H1 (cell line): ENCODE data around the gene TRABD2B. TPM values are rescaled to one million over a fixed set of nuclear protein-coding genes. Genes with fewer than 3 reads are reported as not detected.

Experiments
- CTCF ChIA-PET: fragments of 300-600 bp; sonication (Branson Sonifier 250); formaldehyde crosslinking; loops from one replicate; lab custom pipeline; 2021; ENCODE audit not compliant: partially characterized antibody; lab: Charles Lee
- POLR2A ChIA-PET: fragments of 300-600 bp; sonication (Branson Sonifier 250); formaldehyde crosslinking; loops from one replicate; lab custom pipeline; 2021; ENCODE audit warnings: inconsistent platforms; ENCODE audit not compliant: partially characterized antibody; lab: Charles Lee
- DNase-seq, 2 experiments: peaks; one replicate each; pipeline versions ENCODE4 v3.0.0 to v3.0.0-alpha.2; 2010 to 2022; ENCODE audit warnings: low spot score in 2 of 2, low read depth in 1 of 2, mixed read lengths in 1 of 2
- FAIRE-seq: peaks from 2 replicates; lab custom pipeline; 2011; peaks lifted over from hg19 to GRCh38; lab: Jason Lieb, UNC
- H2AFZ ChIP-seq: 2 replicates; pipeline ENCODE4 v1.8.1; 2012; ENCODE audit warnings: low read length, inconsistent platforms
- H2AK5ac ChIP-seq: 2 replicates; pipeline ENCODE4 v1.6.1; 2013; ENCODE audit warnings: low read depth, low read length
- H2BK120ac ChIP-seq: replicated peaks from 2 replicates; pipeline ENCODE3; 2013; ENCODE audit warnings: low read depth, low read length, inconsistent platforms
- H2BK12ac ChIP-seq: 2 replicates; pipeline ENCODE4 v1.6.1; 2013; ENCODE audit warnings: low read depth, low read length
- H2BK15ac ChIP-seq: 2 replicates; pipeline ENCODE4 v1.6.1; 2013; ENCODE audit warnings: low read length
- H2BK20ac ChIP-seq: 2 replicates; pipeline ENCODE4 v1.6.1; 2013; ENCODE audit warnings: low read length
- H2BK5ac ChIP-seq: 2 replicates; pipeline ENCODE4 v1.6.1; 2013; ENCODE audit warnings: low read depth, low read length
- H3K14ac ChIP-seq: 2 replicates; pipeline ENCODE4 v1.6.1; 2013; ENCODE audit warnings: inconsistent platforms; ENCODE audit not compliant: insufficient read length
- H3K18ac ChIP-seq: 2 replicates; pipeline ENCODE4 v1.6.1; 2013; ENCODE audit warnings: low read length; ENCODE audit errors: extremely low read depth
- H3K23ac ChIP-seq: 2 replicates; pipeline ENCODE4 v1.6.1; 2013; ENCODE audit warnings: inconsistent platforms; ENCODE audit not compliant: insufficient read length
- H3K23me2 ChIP-seq: 2 replicates; pipeline ENCODE4 v1.6.1; 2013; ENCODE audit warnings: low read depth, low read length
- H3K27ac ChIP-seq: 2 replicates; pipeline ENCODE4 v1.6.1; 2011; ENCODE audit warnings: low read depth, low read length, inconsistent platforms
- H3K27me3 ChIP-seq, 4 experiments: replicated peaks in 1 of 4; 1 replicate in 1 of 4; 2 replicates in 3 of 4; pipeline versions ENCODE4 v1.6.1 to v1.8.1; 2011 to 2013; ENCODE audit warnings: low read length in 3 of 4, mild to moderate bottlenecking in 3 of 4, inconsistent platforms in 2 of 4, mixed read lengths in 2 of 4, moderate library complexity in 1 of 4; ENCODE audit not compliant: control insufficient read depth in 3 of 4, insufficient read depth in 3 of 4; ENCODE audit errors: extremely low read depth in 1 of 4
- H3K36me3 ChIP-seq, 4 experiments: 2 replicates each; pipeline versions ENCODE4 v1.6.1 to v1.8.1; 2011 to 2013; ENCODE audit warnings: mild to moderate bottlenecking in 4 of 4, low read length in 3 of 4, moderate library complexity in 2 of 4, control low read depth in 1 of 4, inconsistent platforms in 1 of 4; ENCODE audit not compliant: insufficient read depth in 4 of 4, control insufficient read depth in 2 of 4
- H3K4ac ChIP-seq: replicated peaks from 2 replicates; pipeline ENCODE3; 2013; ENCODE audit warnings: low read length, low read depth, mixed read lengths, inconsistent platforms; ENCODE audit not compliant: insufficient read length
- H3K4me1 ChIP-seq, 4 experiments: replicated peaks in 1 of 4; 1 replicate in 1 of 4; 2 replicates in 3 of 4; pipeline versions ENCODE4 v1.6.1 to v1.8.1; 2011 to 2013; ENCODE audit warnings: low read length in 3 of 4, inconsistent platforms in 2 of 4, mixed read lengths in 1 of 4; ENCODE audit not compliant: insufficient read depth in 4 of 4, control insufficient read depth in 3 of 4
- H3K4me2 ChIP-seq, 2 experiments: 2 replicates each; pipeline versions ENCODE4 v1.6.1 to v1.8.1; 2011 to 2013; ENCODE audit warnings: low read depth in 2 of 2, low read length in 2 of 2, control low read depth in 1 of 2, inconsistent platforms in 1 of 2, mild to moderate bottlenecking in 1 of 2; ENCODE audit not compliant: insufficient read depth in 1 of 2
- H3K4me3 ChIP-seq, 4 experiments: fragments of 200-600, 300-600 bp in 1 of 4; sonication (generic), shearing (Covaris generic), sonication (Bioruptor Twin) in 1 of 4; 2 replicates each; pipeline versions ENCODE4 v1.5.1 to v1.8.1; 2011 to 2016; ENCODE audit warnings: low read length in 4 of 4, low read depth in 3 of 4, control low read depth in 2 of 4, inconsistent platforms in 2 of 4, mild to moderate bottlenecking in 2 of 4, mixed read lengths in 1 of 4, moderate library complexity in 1 of 4; ENCODE audit not compliant: insufficient read depth in 2 of 4; ENCODE audit errors: extremely low read depth in 1 of 4
- H3K56ac ChIP-seq: replicated peaks from 2 replicates; pipeline ENCODE3; 2013; ENCODE audit warnings: low read depth, mild to moderate bottlenecking, mixed read lengths, low read length, inconsistent platforms; ENCODE audit not compliant: insufficient read length
- H3K79me1 ChIP-seq: 2 replicates; pipeline ENCODE4 v1.6.1; 2013; ENCODE audit warnings: low read depth, low read length, control low read depth
- H3K79me2 ChIP-seq, 2 experiments: 2 replicates each; pipeline versions ENCODE4 v1.6.1 to v1.8.1; 2012 to 2013; ENCODE audit warnings: low read length in 2 of 2, mild to moderate bottlenecking in 2 of 2, inconsistent platforms in 1 of 2; ENCODE audit not compliant: insufficient read depth in 2 of 2, control insufficient read depth in 1 of 2
- H3K9ac ChIP-seq, 4 experiments: replicated peaks in 1 of 4; 1 replicate in 1 of 4; 2 replicates in 3 of 4; pipeline versions ENCODE4 v1.6.1 to v1.8.1; 2011 to 2013; ENCODE audit warnings: low read depth in 3 of 4, low read length in 3 of 4, control low read depth in 2 of 4, mild to moderate bottlenecking in 2 of 4, moderate library complexity in 2 of 4, inconsistent platforms in 1 of 4; ENCODE audit errors: extremely low read depth in 1 of 4
- H3K9me3 ChIP-seq, 2 experiments: 2 replicates each; pipeline versions ENCODE4 v1.6.1 to v1.8.1; 2012 to 2013; ENCODE audit warnings: mild to moderate bottlenecking in 2 of 2, moderate library complexity in 2 of 2, control low read depth in 1 of 2, inconsistent platforms in 1 of 2, low read depth in 1 of 2, low read length in 1 of 2, mixed read lengths in 1 of 2; ENCODE audit not compliant: insufficient read depth in 2 of 2
- H4K20me1 ChIP-seq, 2 experiments: replicated peaks in 1 of 2; 2 replicates each; pipeline versions ENCODE3 to v1.8.1; 2011 to 2013; ENCODE audit warnings: inconsistent platforms in 2 of 2, low read length in 2 of 2, mild to moderate bottlenecking in 1 of 2; ENCODE audit not compliant: insufficient read depth in 2 of 2, control insufficient read depth in 1 of 2
- H4K5ac ChIP-seq: 2 replicates; pipeline ENCODE4 v1.6.1; 2013; ENCODE audit warnings: low read length, low read depth, mixed read lengths, inconsistent platforms; ENCODE audit not compliant: insufficient read length
- H4K8ac ChIP-seq: 2 replicates; pipeline ENCODE4 v1.8.0; 2013; ENCODE audit warnings: mild to moderate bottlenecking, moderate library complexity, low read length, inconsistent platforms; ENCODE audit not compliant: insufficient read depth; ENCODE audit errors: extremely low read depth
- H4K91ac ChIP-seq: replicated peaks from 2 replicates; pipeline ENCODE3; 2013; ENCODE audit warnings: low read length, mixed read lengths, inconsistent platforms; ENCODE audit not compliant: insufficient read length
- KDM4A ChIP-seq: IDR thresholded peaks from one replicate; pipeline ENCODE4 v1.7.1; 2012; ENCODE audit warnings: low read depth, mild to moderate bottlenecking, moderate library complexity, low read length, inconsistent platforms; ENCODE audit not compliant: severe bottlenecking
- RNF2 ChIP-seq: fragments of 200-900, 300-1000 bp; sonication (generic); IDR thresholded peaks from 2 replicates; pipeline ENCODE4 v1.7.1; 2016; ENCODE audit warnings: borderline replicate concordance, low read depth, mild to moderate bottlenecking, antibody characterized with exemption, low read length; ENCODE audit not compliant: poor library complexity, severe bottlenecking; ENCODE audit errors: missing control alignments
- WGBS, 2 experiments: shearing (Covaris generic) in 1 of 2; methylation state at CpG; one replicate each; pipeline versions ENCODE4 v1.1.6 to v1.1.7; 2013 to 2015; ENCODE audit warnings: low lambda C conversion rate in 2 of 2, mixed read lengths in 2 of 2, inconsistent platforms in 1 of 2, low coverage in 1 of 2, missing lambda C conversion rate in 1 of 2; ENCODE audit not compliant: insufficient replicate concordance in 2 of 2, insufficient coverage in 1 of 2, insufficient read length in 1 of 2; ENCODE audit errors: extremely low coverage in 1 of 2, missing lambda C conversion rate in 1 of 2; 5-methylcytosine and 5-hydroxymethylcytosine counted together
- polyA plus RNA-seq, 7 experiments: library from polyadenylated mRNA; depleted of rRNA in 3 of 7; stranded (reverse) in 5 of 7; unstranded in 2 of 7; fragments of >200 nt in 5 of 7; fragments of 200-250 nt in 2 of 7; gene quantifications; 1 replicate in 5 of 7; 2 replicates in 1 of 7; 4 replicates in 1 of 7; pipeline versions ENCODE4 v1.2.1 to v1.2.3, GENCODE V29; 2011 to 2013; ENCODE audit warnings: missing spikeins in 2 of 7, mixed read lengths in 2 of 7
- total RNA-seq: library from RNA; stranded (reverse); fragmentation: NEBNext Ultra II Directional; extraction: Animal tissue kit (Norgen Biotek cat#: 25700); gene quantifications from 2 replicates; pipeline ENCODE4 v1.2.1, GENCODE V29; 2021

TRABD2B gene
- total and polyA plus RNA-seq, 2 of the 8 experiments (the other 6 are each of a cell fraction or from before 2014, with no cell fraction given): 0.95 to 3.4 TPM

- FAIRE-seq (no peak), DNase-seq (no peak)
- H4K20me1 ChIP-seq: no peaks in the 10 kb centered on the region
- H3K9ac ChIP-seq: no peak overlapping the region; a peak in 1 of 7 replicates
- CTCF ChIA-PET: interaction anchor here (1.6 to 4.2 kb wide), 2 partner anchors 43 to 76 kb away, joined by 4 to 27 read pairs; no protein-coding TSS in a partner anchor
- no peaks in the 10 kb centered on the region; a peak in 1 of 7 replicates for H3K27me3 ChIP-seq
- H3K36me3 ChIP-seq: no peaks in the 10 kb centered on the region
- H3K14ac ChIP-seq: no peak overlapping the region
- H3K56ac ChIP-seq: no peak overlapping the region
- 76% methylated on average over 4 of the region's 4 CpGs; no CpG with 5 or more reads in 1 of the 2 experiments for WGBS, 2 experiments
- no peak overlapping the region for H4K5ac ChIP-seq
- no peak overlapping the region for H3K4ac ChIP-seq
- no peaks in the 10 kb centered on the region for H3K79me1 ChIP-seq
- H3K9me3 ChIP-seq: no peaks in the 10 kb centered on the region; a peak in 1 of 4 replicates
- no peaks in the 10 kb centered on the region for H3K23me2 ChIP-seq
- H2AK5ac ChIP-seq: no peak overlapping the region
- no peak overlapping the region for H2AFZ ChIP-seq
- H3K4me2 ChIP-seq: no peak overlapping the region
- H3K4me3 ChIP-seq: no peak overlapping the region
- H2BK20ac ChIP-seq: no peak overlapping the region
- no peak overlapping the region for H4K91ac ChIP-seq
- POLR2A ChIA-PET: no interaction called here
- no peak overlapping the region for H3K27ac ChIP-seq
- H3K18ac ChIP-seq: no peak overlapping the region
- no peak overlapping the region for H2BK120ac ChIP-seq
- no peaks in the 10 kb centered on the region for H3K4me1 ChIP-seq
- H4K8ac ChIP-seq: no peak overlapping the region
- no peak overlapping the region for H2BK15ac ChIP-seq
- no peak overlapping the region for H2BK12ac ChIP-seq
- no peak overlapping the region for H3K23ac ChIP-seq
- H3K79me2 ChIP-seq: no peaks in the 10 kb centered on the region
- H2BK5ac ChIP-seq: no peak overlapping the region
- no peak for TF ChIP-seq RNF2
- no peak for TF ChIP-seq KDM4A
Observed at GRCh38 chr1:48017716-48018115, 20.5 kb upstream of the TRABD2B start.
